K562 (cell line): ENCODE results near the gene NCDN. TPM values are rescaled to one million over a fixed set of nuclear protein-coding genes. Genes with fewer than 3 reads are reported as not detected.

Experiments used
- ARNT ChIP-seq, 2 experiments: fragments of 450-650 bp; IDR thresholded peaks; 2 replicates each; pipeline ENCODE4 v1.6.1; 2016; ENCODE audit warnings: mild to moderate bottlenecking in 1 of 2
- EP400 ChIP-seq: fragments of 450-650 bp; IDR thresholded peaks from 2 replicates; pipeline ENCODE4 v1.6.1; 2017; ENCODE audit warnings: antibody characterized with exemption, mild to moderate bottlenecking, moderate library complexity
- HEY1 ChIP-seq: fragments of 250-450 bp; sonication (Bioruptor Pico); IDR thresholded peaks from 2 replicates; pipeline ENCODE4 v1.5.0; 2020; ENCODE audit warnings: mild to moderate bottlenecking, moderate library complexity, borderline replicate concordance
- KDM4B ChIP-seq, 2 experiments: fragments of 450-650 bp in 1 of 2; sonication (generic) in 1 of 2; IDR thresholded peaks; 2 replicates each; pipeline ENCODE4 v1.6.1; 2016 to 2017; ENCODE audit warnings: borderline replicate concordance in 2 of 2, antibody characterized with exemption in 1 of 2, low read depth in 1 of 2, mild to moderate bottlenecking in 1 of 2
- NONO ChIP-seq, 2 experiments: fragments of 200-400 bp in 1 of 2; fragments of 450-650 bp in 1 of 2; formaldehyde crosslinking in 1 of 2; IDR thresholded peaks; 2 replicates each; pipeline ENCODE4 v1.6.1; 2017; ENCODE audit warnings: low read depth in 2 of 2, mild to moderate bottlenecking in 2 of 2, moderate library complexity in 2 of 2, low read length in 1 of 2
- OTX1 ChIP-seq: fragments of 450-650 bp; formaldehyde crosslinking; IDR thresholded peaks from 2 replicates; pipeline ENCODE4 v1.4.0; 2022; ENCODE audit warnings: mild to moderate bottlenecking
- POLR2G ChIP-seq: fragments of 200-400 bp; formaldehyde crosslinking; IDR thresholded peaks from 2 replicates; pipeline ENCODE4 v1.6.1; 2017; ENCODE audit warnings: low read depth, mild to moderate bottlenecking, antibody characterized with exemption, low read length, moderate library complexity
- RB1 ChIP-seq: fragments of 450-650 bp; IDR thresholded peaks from 2 replicates; pipeline ENCODE4 v1.6.1; 2017; ENCODE audit warnings: low read depth, mild to moderate bottlenecking
- TAF9B ChIP-seq: fragments of 450-650 bp; IDR thresholded peaks from 2 replicates; pipeline ENCODE4 v1.6.1; 2018; ENCODE audit warnings: mild to moderate bottlenecking; ENCODE audit not compliant: partially characterized antibody
- TBL1XR1 ChIP-seq, 2 experiments: IDR thresholded peaks; 2 replicates each; pipeline ENCODE4 v1.6.1; 2012; ENCODE audit warnings: improper control_type of control experiment in 2 of 2, low read length in 2 of 2, mild to moderate bottlenecking in 1 of 2
- TFAM ChIP-seq: fragments of 250-450 bp; sonication (Bioruptor Pico); conservative IDR thresholded peaks from 2 replicates; pipeline ENCODE4 v1.5.0; 2021; ENCODE audit warnings: mild to moderate bottlenecking, moderate library complexity
- ZFPM2 ChIP-seq: fragments of 250-450 bp; sonication (Bioruptor Pico); IDR thresholded peaks from 2 replicates; pipeline ENCODE4 v1.5.1; 2022; ENCODE audit warnings: mild to moderate bottlenecking
- ZKSCAN3 ChIP-seq: fragments of 250-450 bp; sonication (Bioruptor Pico); IDR thresholded peaks from 2 replicates; pipeline ENCODE4 v1.4.0; 2020
- ZNF133 ChIP-seq: fragments of 250-450 bp; sonication (Bioruptor Pico); IDR thresholded peaks from 2 replicates; pipeline ENCODE4 v1.4.0; 2020; ENCODE audit warnings: mild to moderate bottlenecking
- ZNF766 ChIP-seq: fragments of 200-800 bp; sonication (Bioruptor generic); conservative IDR thresholded peaks from 2 replicates; pipeline ENCODE4 v1.6.1; 2016; ENCODE audit warnings: missing genetic modification characterization, missing compliant biosample characterization
- polyA plus RNA-seq, 8 experiments: library from polyadenylated mRNA; depleted of rRNA in 4 of 8; stranded (reverse) in 5 of 8; unstranded in 3 of 8; fragments of >200 nt; fragmentation: Nextera tagmentation in 2 of 8; fragmentation: Illumina TruSeq in 1 of 8; extraction: Ambion mirVana in 2 of 8; extraction: Trizol in 1 of 8; gene quantifications; 2 replicates each; pipeline versions ENCODE4 v1.2.1 to v1.2.3, GENCODE V29; 2011 to 2014; ENCODE audit warnings: inconsistent platforms in 1 of 8, missing spikeins in 1 of 8
- total RNA-seq, 7 experiments: library from RNA; depleted of rRNA in 6 of 7; stranded (reverse); fragments of >200 nt in 6 of 7; fragmentation: Illumina TruSeq in 2 of 7; extraction: Trizol in 2 of 7; gene quantifications; 2 replicates each; pipeline versions ENCODE4 v1.2.1 to v1.2.3, GENCODE V29; 2011 to 2021; ENCODE audit warnings: low replicate concordance in 1 of 7
- TF ChIP-seq, protein P1 (sequence below): fragments of 250-450 bp; sonication (Bioruptor Pico); IDR thresholded peaks from 2 replicates; pipeline ENCODE4 v1.8.0; 2022; ENCODE audit warnings: moderate library complexity, mild to moderate bottlenecking, inconsistent platforms
- TF ChIP-seq, protein P2 (sequence below): fragments of 450-650 bp; IDR thresholded peaks from 2 replicates; pipeline ENCODE4 v1.6.1; 2017; ENCODE audit warnings: mild to moderate bottlenecking, moderate library complexity
- TF ChIP-seq, protein P3 (sequence below): sonication (generic); formaldehyde crosslinking; IDR thresholded peaks from 2 replicates; pipeline ENCODE4 v1.8.1; 2023; ENCODE audit warnings: missing genetic modification reagents, mild to moderate bottlenecking, borderline replicate concordance
- TF ChIP-seq, protein P4 (sequence below): sonication (generic); formaldehyde crosslinking; IDR thresholded peaks from 2 replicates; pipeline ENCODE4 v1.8.0; 2022; ENCODE audit warnings: mild to moderate bottlenecking, low read depth, missing genetic modification reagents

Gene NCDN
- total and polyA plus RNA-seq, 9 of the 15 experiments (the other 6 are each of a cell fraction or from before 2014, with no cell fraction given), result 1.9 to 35.1 (median 10.7) TPM

DNA sequence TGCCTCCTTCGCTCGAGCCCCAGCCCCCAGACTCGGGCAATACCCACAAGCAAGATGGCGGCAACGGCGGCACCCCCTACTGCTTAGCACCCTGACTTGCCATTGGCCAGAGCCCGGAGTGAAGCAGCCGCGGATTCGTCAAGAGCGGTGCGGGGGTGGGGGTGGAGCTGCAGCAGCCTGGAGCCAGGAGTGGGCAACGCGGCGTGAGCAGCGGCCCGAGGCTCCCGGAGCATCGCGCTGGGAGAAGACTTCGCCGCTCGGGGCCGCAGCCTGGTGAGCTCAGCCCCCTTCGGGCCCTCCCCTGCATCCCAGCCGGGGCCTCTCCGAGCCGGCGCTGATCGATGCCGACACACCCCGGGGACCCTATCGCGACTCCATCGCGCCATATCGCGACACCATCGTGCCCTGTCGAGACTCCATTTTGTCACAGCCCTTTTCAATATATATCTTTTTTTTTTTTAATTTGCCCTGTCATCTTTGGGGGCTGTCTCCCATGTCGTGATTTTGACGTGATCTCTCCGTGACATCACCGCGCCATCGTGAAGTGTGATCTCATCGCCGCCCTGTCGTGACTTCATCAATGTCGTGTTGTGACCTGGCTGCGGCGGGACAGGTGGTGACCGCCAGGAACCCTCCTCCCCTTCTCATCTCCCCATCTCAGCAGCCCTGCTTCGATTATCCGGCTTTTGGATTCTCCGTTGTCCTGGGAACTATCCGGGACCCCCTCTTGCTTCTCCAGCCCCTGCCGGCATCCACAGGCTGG lies at the start of gene NCDN (continued):
- TF ChIP-seq, protein P1, sequence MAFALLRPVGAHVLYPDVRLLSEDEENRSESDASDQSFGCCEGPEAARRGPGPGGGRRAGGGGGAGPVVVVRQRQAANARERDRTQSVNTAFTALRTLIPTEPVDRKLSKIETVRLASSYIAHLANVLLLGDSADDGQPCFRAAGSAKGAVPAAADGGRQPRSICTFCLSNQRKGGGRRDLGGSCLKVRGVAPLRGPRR, result no peak
- peak in 1 of 2 experiments; percentile 95; a peak in 3 of 4 replicates for TF ChIP-seq NONO (IDR thresholded peaks at IDR 0.05; ENCODE audit: low read depth in 2 of 2, low read length in 1 of 2)
- TF ChIP-seq EP400, result peak; percentile 99
- TF ChIP-seq, protein P2, sequence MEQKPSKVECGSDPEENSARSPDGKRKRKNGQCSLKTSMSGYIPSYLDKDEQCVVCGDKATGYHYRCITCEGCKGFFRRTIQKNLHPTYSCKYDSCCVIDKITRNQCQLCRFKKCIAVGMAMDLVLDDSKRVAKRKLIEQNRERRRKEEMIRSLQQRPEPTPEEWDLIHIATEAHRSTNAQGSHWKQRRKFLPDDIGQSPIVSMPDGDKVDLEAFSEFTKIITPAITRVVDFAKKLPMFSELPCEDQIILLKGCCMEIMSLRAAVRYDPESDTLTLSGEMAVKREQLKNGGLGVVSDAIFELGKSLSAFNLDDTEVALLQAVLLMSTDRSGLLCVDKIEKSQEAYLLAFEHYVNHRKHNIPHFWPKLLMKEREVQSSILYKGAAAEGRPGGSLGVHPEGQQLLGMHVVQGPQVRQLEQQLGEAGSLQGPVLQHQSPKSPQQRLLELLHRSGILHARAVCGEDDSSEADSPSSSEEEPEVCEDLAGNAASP, result no peak
- TF ChIP-seq HEY1 (CRISPR knock-in tag), result no peak
- no peak for TF ChIP-seq ZFPM2
- TF ChIP-seq, protein P3, sequence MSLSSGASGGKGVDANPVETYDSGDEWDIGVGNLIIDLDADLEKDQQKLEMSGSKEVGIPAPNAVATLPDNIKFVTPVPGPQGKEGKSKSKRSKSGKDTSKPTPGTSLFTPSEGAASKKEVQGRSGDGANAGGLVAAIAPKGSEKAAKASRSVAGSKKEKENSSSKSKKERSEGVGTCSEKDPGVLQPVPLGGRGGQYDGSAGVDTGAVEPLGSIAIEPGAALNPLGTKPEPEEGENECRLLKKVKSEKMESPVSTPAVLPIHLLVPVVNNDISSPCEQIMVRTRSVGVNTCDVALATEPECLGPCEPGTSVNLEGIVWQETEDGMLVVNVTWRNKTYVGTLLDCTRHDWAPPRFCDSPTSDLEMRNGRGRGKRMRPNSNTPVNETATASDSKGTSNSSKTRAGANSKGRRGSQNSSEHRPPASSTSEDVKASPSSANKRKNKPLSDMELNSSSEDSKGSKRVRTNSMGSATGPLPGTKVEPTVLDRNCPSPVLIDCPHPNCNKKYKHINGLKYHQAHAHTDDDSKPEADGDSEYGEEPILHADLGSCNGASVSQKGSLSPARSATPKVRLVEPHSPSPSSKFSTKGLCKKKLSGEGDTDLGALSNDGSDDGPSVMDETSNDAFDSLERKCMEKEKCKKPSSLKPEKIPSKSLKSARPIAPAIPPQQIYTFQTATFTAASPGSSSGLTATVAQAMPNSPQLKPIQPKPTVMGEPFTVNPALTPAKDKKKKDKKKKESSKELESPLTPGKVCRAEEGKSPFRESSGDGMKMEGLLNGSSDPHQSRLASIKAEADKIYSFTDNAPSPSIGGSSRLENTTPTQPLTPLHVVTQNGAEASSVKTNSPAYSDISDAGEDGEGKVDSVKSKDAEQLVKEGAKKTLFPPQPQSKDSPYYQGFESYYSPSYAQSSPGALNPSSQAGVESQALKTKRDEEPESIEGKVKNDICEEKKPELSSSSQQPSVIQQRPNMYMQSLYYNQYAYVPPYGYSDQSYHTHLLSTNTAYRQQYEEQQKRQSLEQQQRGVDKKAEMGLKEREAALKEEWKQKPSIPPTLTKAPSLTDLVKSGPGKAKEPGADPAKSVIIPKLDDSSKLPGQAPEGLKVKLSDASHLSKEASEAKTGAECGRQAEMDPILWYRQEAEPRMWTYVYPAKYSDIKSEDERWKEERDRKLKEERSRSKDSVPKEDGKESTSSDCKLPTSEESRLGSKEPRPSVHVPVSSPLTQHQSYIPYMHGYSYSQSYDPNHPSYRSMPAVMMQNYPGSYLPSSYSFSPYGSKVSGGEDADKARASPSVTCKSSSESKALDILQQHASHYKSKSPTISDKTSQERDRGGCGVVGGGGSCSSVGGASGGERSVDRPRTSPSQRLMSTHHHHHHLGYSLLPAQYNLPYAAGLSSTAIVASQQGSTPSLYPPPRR, result peak; percentile 74; the same call in 1 of the 2 replicates
- TF ChIP-seq TFAM (CRISPR knock-in tag), result no peak
- TF ChIP-seq ZKSCAN3, result no peak
- TF ChIP-seq ARNT (IDR thresholded peaks at IDR 0.05), result peak in 1 of 2 experiments; percentile 72; a peak in 2 of 4 replicates
- peak in 1 of 2 experiments; percentile 96; a peak in 2 of 4 replicates for TF ChIP-seq KDM4B (IDR thresholded peaks at IDR 0.05; ENCODE audit: borderline replicate concordance in 2 of 2, low read depth in 1 of 2)
- TF ChIP-seq ZNF133 (CRISPR knock-in tag), result no peak
- TF ChIP-seq, protein P4, sequence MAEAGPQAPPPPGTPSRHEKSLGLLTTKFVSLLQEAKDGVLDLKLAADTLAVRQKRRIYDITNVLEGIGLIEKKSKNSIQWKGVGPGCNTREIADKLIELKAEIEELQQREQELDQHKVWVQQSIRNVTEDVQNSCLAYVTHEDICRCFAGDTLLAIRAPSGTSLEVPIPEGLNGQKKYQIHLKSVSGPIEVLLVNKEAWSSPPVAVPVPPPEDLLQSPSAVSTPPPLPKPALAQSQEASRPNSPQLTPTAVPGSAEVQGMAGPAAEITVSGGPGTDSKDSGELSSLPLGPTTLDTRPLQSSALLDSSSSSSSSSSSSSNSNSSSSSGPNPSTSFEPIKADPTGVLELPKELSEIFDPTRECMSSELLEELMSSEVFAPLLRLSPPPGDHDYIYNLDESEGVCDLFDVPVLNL (CRISPR knock-in tag), result no peak
- no peak for TF ChIP-seq OTX1
- peak; percentile 69; the same call in 1 of the 2 replicates for TF ChIP-seq ZNF766 (CRISPR knock-in tag)
- TF ChIP-seq RB1, result peak; percentile 68
- TF ChIP-seq TAF9B, result no peak
- TF ChIP-seq TBL1XR1 (IDR thresholded peaks at IDR 0.05; ENCODE audit: low read length in 2 of 2), result peak; percentile 39 to 61; a peak in 2 of 4 replicates
- peak; percentile 96 for TF ChIP-seq POLR2G
